Gastrocnemius medialis (tissue), 4 donors: Measurements from ENCODE around the gene LNX2.

Experiments used
- POLR2A ChIP-seq, 2 donors: fragments of 450-650 bp; IDR thresholded peaks; one replicate each; pipeline ENCODE4 v1.6.1; 2017; ENCODE audit warnings: antibody characterized with exemption in 2 of 2, mild to moderate bottlenecking in 2 of 2, moderate library complexity in 2 of 2
- TF ChIP-seq, protein P1 (sequence below), 5 experiments: fragments of 450-650 bp in 3 of 5; fragments of 200-600 bp in 2 of 5; sonication (generic) in 2 of 5; IDR thresholded peaks in 4 of 5; conservative IDR thresholded peaks in 1 of 5; 1 replicate in 4 of 5; 2 replicates in 1 of 5; pipeline ENCODE4 v1.5.1; 2016 to 2019; ENCODE audit warnings: antibody characterized with exemption in 5 of 5, mild to moderate bottlenecking in 3 of 5, moderate library complexity in 3 of 5

DNA sequence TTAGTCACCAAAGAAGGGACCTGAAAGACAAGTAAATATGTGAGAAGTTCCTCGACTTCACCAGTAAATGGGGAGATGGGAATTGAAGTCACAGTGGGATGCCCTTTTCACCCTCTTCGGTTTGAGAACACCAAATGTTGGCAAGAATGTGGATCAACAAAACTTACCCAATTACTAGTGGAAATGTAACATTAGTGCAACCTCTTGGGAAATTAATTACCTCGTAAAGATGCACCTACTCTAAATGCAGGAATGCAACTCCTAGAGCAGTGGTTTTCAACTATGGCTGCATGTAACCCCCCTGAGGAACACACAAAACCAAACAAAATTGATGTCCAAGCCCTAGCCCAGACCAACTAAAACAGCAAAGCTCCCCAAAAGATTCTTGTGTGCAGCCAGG, 78.1 kb downstream of the LNX2 start:
- TF ChIP-seq, protein P1, sequence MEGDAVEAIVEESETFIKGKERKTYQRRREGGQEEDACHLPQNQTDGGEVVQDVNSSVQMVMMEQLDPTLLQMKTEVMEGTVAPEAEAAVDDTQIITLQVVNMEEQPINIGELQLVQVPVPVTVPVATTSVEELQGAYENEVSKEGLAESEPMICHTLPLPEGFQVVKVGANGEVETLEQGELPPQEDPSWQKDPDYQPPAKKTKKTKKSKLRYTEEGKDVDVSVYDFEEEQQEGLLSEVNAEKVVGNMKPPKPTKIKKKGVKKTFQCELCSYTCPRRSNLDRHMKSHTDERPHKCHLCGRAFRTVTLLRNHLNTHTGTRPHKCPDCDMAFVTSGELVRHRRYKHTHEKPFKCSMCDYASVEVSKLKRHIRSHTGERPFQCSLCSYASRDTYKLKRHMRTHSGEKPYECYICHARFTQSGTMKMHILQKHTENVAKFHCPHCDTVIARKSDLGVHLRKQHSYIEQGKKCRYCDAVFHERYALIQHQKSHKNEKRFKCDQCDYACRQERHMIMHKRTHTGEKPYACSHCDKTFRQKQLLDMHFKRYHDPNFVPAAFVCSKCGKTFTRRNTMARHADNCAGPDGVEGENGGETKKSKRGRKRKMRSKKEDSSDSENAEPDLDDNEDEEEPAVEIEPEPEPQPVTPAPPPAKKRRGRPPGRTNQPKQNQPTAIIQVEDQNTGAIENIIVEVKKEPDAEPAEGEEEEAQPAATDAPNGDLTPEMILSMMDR (IDR thresholded peaks at IDR 0.05 in 4 of 5, conservative IDR thresholded peaks at IDR 0.05 in 1 of 5) = no peak
- no peak for TF ChIP-seq POLR2A (IDR thresholded peaks at IDR 0.05)
